ENCODE results near the gene NFAM1. TPM values are rescaled to one million over a fixed set of nuclear protein-coding genes. Genes with fewer than 3 reads are reported as not detected.

NFAM1 gene
- total RNA-seq, 1 experiment from 2014 or later, result 0.12 TPM

DNA sequence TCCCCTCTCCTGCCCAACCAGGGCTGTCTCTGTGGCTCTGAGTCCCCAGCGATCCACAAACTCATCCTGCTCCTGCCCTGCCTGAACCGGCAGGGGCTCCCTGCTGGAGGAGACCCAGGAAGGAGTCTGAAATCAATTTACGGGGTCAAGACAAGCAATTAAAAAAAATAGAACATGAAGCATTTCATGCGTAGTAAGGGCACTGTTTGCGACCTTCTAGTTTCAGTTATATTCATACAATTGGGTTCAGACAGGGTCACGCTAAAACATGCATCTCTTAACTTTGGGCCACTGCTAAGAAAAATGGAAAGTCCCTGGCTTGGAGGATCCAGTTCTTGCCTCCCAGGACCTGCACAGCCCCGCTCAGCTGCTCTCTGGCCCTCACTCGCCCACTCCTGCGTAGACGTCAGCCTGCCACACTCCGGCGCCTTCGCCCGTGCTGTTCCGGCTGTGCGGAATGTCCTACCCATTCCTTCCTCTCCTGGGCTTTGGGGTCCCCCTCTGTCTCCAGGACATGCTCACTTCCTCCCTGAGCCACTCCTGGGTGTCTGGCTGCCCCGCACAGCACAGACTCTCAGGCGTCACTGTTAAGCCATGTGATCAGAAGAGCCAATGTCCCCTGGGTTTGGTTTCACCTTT is 12.8 kb downstream of the NFAM1 start:
- Histone ChIP-seq H3K4me3 (replicated peaks in 1 of 2; ENCODE audit: low read depth in 1 of 2, low read length in 2 of 2) (no peak overlapping the region), H3K36me3 (ENCODE audit: control insufficient read depth in 1 of 2, insufficient read depth in 2 of 2, low read length in 2 of 2) (no peaks in the 10 kb centered on the region), H3K9ac (ENCODE audit: low read length) (no peak overlapping the region), H3K27ac (ENCODE audit: low read depth, low read length) (no peak overlapping the region), H4K20me1 (ENCODE audit: insufficient read depth) (no peaks in the 10 kb centered on the region), H3K9me3 (ENCODE audit: control insufficient read depth in 1 of 2, insufficient read depth in 1 of 2, low read depth in 1 of 2, low read length in 2 of 2) (no peaks in the 10 kb centered on the region), H2AFZ (ENCODE audit: low read depth, low read length, poor library complexity, severe bottlenecking) (no peak overlapping the region), H3K9me2 (ENCODE audit: insufficient read depth) (no peaks in the 10 kb centered on the region), H3K79me2 (ENCODE audit: insufficient read depth, low read length) (no peaks in the 10 kb centered on the region), H3K27me3 (ENCODE audit: insufficient read depth, low read length) (no peaks in the 10 kb centered on the region), H3K4me2 (ENCODE audit: low read length) (peak overlapping the region; percentile 17; the same call in 1 of the 2 replicates), H3K4me1 (ENCODE audit: control insufficient read depth in 1 of 2, insufficient read depth in 2 of 2, low read length in 2 of 2) (peaks cover 7 to 8% of the 10 kb centered on the region in 2 experiments)
- no peak for DNase-seq (ENCODE audit: low read depth, low spot score)
- POLR2A ChIA-PET, result no interaction called here
- TF ChIP-seq EZH2 (IDR thresholded peaks at IDR 0.05) (no peak), ZNF274 (IDR thresholded peaks at IDR 0.05; ENCODE audit: low read depth, low read length) (no peak), SIN3A (IDR thresholded peaks at IDR 0.05; ENCODE audit: low read depth) (no peak), JUND (IDR thresholded peaks at IDR 0.05) (no peak), EZH2phosphoT487 (IDR thresholded peaks at IDR 0.05; ENCODE audit: borderline replicate concordance) (no peak), TCF7L2 (IDR thresholded peaks at IDR 0.05; ENCODE audit: borderline replicate concordance, extremely low read depth, insufficient read depth, insufficient read length) (no peak), CEBPB (IDR thresholded peaks at IDR 0.05; ENCODE audit: low read depth) (no peak)
- TF ChIP-seq, protein P1, sequence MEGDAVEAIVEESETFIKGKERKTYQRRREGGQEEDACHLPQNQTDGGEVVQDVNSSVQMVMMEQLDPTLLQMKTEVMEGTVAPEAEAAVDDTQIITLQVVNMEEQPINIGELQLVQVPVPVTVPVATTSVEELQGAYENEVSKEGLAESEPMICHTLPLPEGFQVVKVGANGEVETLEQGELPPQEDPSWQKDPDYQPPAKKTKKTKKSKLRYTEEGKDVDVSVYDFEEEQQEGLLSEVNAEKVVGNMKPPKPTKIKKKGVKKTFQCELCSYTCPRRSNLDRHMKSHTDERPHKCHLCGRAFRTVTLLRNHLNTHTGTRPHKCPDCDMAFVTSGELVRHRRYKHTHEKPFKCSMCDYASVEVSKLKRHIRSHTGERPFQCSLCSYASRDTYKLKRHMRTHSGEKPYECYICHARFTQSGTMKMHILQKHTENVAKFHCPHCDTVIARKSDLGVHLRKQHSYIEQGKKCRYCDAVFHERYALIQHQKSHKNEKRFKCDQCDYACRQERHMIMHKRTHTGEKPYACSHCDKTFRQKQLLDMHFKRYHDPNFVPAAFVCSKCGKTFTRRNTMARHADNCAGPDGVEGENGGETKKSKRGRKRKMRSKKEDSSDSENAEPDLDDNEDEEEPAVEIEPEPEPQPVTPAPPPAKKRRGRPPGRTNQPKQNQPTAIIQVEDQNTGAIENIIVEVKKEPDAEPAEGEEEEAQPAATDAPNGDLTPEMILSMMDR (IDR thresholded peaks at IDR 0.05 in 2 of 3, conservative IDR thresholded peaks at IDR 0.05 in 1 of 3; ENCODE audit: borderline replicate concordance in 1 of 3, insufficient read depth in 1 of 3, low read depth in 2 of 3, low read length in 2 of 3), result no peak
- intact Hi-C loops (cut with micrococcal nuclease), result no loop called here
- CTCF ChIA-PET, result no interaction called here
- no TSS peak for BruUV-seq (replicated peaks)
- ATAC-seq, result no peak
- RAD21 ChIA-PET (ENCODE audit: low non-redundant PET in 1 of 2, low total read pairs in 2 of 2, uncharacterized antibody in 2 of 2, unreplicated experiment in 2 of 2), result no interaction called here
